ENCODE measurements around the gene HDAC9. TPM values are rescaled to one million over a fixed set of nuclear protein-coding genes. Genes with fewer than 3 reads are reported as not detected.

The HDAC9 gene
- polyA plus RNA-seq, 3 donors from 2014 or later = 10.1 to 28.7 (median 18.1) TPM

DNA sequence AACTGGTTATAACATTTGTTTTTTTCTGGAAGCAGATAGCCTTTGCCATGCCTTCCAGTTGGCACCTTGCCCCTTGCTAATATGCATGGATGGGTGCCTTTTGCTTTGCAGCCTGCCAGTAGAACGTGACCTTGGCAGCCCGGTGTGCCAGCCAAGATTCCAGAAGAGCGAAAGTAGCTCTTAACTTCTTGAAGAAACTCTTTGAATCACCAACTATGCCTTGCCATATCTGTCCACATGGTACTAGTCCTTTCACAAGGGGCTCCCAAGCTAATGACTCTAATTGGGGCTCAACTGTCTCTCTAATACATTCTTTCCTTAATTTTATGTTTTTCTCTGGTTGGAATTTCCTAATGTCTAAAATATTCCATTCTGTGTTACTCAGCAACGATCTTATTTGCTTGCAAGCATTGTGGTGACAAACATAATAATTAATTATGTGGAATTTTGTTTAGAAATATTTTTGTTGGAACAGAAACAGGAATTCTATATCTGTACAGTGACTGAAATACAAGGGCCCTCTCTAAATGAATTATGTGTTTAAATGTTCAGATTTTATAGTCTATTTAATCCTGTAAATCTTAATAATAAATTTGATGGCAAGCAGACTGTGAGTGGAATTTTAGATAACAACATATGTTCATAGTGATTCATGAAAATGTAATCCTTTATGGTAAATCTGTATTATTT, 45.8 kb downstream of the HDAC9 start:
- no peak for DNase-seq
- peaks cover 0 to 6% (median 2%) of the 10 kb centered on the region in 3 donors for H3K36me3 Mint-ChIP-seq
- H3K27me3 Mint-ChIP-seq (ENCODE audit: low read depth in 3 of 3) = peaks cover 0 to 1% (median 0%) of the 10 kb centered on the region in 3 donors
- H3K4me1 Mint-ChIP-seq = no peaks in the 10 kb centered on the region
- H3K9me3 Mint-ChIP-seq = peaks cover 0 to 7% (median 0%) of the 10 kb centered on the region in 6 donors
- no peak overlapping the region for H3K27ac Mint-ChIP-seq
- H3K4me3 Mint-ChIP-seq = no peak overlapping the region

DNA sequence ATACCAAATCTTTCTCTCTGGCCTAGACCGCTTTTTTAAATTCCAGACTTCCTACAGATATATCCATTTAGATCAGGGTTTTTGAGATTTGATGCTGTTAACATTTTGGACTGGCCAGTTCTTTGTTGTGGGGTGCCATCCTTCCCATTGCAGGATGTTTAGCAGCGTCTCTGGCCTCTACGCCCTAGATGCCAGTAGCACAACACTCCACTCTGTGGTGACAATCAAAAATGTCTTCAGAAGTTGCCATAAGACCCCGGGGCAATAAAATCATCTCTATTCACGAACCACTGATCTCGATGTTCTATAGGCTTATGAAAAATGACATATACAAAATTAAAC, 46.3 kb downstream of the HDAC9 start:
- no peak for DNase-seq
- Mint-ChIP-seq H3K27ac (no peak overlapping the region), H3K4me3 (no peak overlapping the region), H3K27me3 (ENCODE audit: low read depth in 3 of 3) (peaks cover 0 to 1% (median 0%) of the 10 kb centered on the region in 3 donors), H3K9me3 (peaks cover 0 to 7% (median 0%) of the 10 kb centered on the region in 6 donors), H3K4me1 (no peaks in the 10 kb centered on the region), H3K36me3 (peaks cover 0 to 6% (median 2%) of the 10 kb centered on the region in 3 donors)

DNA sequence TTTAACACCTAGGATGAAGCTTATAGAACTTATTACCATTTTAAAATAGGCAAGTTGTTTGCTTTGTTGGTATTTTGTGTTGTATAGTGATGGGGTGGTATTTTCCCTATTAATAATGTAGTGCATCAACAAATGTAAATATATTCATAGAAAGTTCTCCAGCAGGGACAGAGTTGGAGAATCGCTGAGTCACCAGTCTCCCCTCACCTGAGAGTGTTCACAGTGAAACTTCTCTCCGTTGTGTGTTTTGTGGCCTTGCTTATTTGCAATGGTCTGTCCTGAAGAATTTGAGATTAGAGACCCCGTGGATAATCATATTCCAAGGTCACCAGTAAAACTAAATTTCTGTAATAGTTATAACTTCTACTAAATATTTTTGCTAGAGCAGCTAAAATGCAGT, 51.0 kb downstream of the HDAC9 start:
- no peak overlapping the region for H3K27ac Mint-ChIP-seq

DNA sequence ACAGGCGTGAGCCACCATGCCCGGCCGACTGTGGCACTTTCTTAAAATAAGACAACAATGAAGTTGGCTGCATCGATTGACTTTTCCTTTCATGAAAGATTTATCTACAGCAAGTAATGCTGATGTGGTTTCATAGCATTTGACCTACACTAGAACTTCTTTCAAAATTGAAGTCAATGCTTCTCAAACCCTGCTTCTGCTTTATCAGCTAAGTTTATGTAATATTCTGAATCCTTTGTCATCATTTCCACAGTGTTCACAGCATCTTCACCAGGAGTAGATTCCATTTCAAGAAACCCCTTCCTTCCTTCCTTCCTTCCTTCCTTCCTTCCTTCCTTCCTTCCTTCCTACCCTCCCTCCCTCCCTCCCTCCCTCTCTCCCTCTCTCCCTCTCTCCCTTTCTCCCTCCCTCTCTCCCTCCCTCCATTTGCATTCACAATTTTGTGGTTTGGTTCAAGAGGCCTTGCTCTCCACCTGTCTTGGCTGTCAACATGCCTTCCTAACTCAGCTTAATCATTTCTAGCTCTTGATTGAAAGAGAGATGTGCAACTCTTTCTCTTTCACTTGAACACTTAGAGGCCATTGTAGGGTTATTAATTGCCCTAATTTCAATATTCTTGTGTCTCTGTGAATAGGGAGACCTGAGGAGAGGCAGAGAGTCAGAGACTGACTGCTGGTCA, 52.1 kb downstream of the HDAC9 start:
- Mint-ChIP-seq H3K4me1 (peaks cover 4 to 12% of the 10 kb centered on the region in 2 donors), H3K27me3 (ENCODE audit: low read depth in 3 of 3) (peaks cover 0 to 3% (median 0%) of the 10 kb centered on the region in 3 donors), H3K36me3 (peaks cover 0 to 10% (median 2%) of the 10 kb centered on the region in 3 donors), H3K27ac (no peak overlapping the region), H3K9me3 (peaks cover 0 to 4% (median 0%) of the 10 kb centered on the region in 6 donors), H3K4me3 (no peak overlapping the region)
- no peak for DNase-seq

More for the DNA sequence above, 51.0 kb downstream of the HDAC9 start:
- no peak for DNase-seq
- H3K4me1 Mint-ChIP-seq = peaks cover 3 to 7% of the 10 kb centered on the region in 2 donors
- peaks cover 0 to 3% (median 0%) of the 10 kb centered on the region in 3 donors for H3K27me3 Mint-ChIP-seq (ENCODE audit: low read depth in 3 of 3)
- H3K36me3 Mint-ChIP-seq = peaks cover 0 to 10% (median 2%) of the 10 kb centered on the region in 3 donors
- no peak overlapping the region for H3K4me3 Mint-ChIP-seq
- peaks cover 0 to 4% (median 0%) of the 10 kb centered on the region in 6 donors for H3K9me3 Mint-ChIP-seq

DNA sequence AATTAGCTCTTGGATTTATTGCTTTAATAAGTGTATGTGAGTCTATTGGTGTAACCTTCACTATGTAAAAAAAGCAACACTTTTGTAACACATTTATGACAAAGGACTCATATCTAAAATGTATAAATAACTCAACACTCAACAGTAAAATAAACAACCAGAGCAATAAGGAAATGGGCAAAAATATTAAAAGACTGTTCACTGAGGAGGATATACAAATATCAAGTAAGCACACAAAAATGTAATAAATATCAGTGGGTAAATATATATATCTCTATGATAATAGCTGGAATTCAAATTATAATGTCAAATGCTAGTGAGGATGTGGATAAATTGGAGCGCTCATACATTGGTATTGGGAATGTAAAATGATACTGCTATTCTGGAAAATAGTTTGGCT, 53.0 kb downstream of the HDAC9 start:
- H3K27me3 Mint-ChIP-seq (ENCODE audit: low read depth in 3 of 3) = peaks cover 0 to 3% (median 0%) of the 10 kb centered on the region in 3 donors
- H3K36me3 Mint-ChIP-seq = peaks cover 0 to 10% (median 2%) of the 10 kb centered on the region in 3 donors
- DNase-seq = no peak
- peaks cover 4 to 20% of the 10 kb centered on the region in 2 donors for H3K4me1 Mint-ChIP-seq
- H3K9me3 Mint-ChIP-seq = peaks cover 0 to 4% (median 0%) of the 10 kb centered on the region in 6 donors
- H3K4me3 Mint-ChIP-seq = no peak overlapping the region
- H3K27ac Mint-ChIP-seq = no peak overlapping the region

DNA sequence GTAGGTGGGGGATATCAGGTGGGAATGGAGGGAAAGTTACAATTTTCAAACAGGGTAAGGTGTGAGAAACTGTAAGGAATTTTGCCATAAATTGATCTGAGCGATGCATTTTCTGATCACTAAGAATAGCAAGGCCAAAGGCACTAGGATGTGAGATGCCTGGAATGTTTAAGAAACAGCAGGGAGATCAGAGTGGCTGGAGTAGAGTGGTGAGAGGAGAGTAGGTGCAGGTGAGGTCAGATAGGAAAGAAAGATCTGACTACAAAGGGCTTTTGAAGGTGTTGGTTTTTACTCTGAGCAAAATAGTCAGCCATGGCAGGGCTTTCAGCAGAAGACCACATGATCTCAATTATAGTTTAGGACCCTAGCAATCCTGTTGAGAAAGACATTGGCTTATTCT, 55.0 kb downstream of the HDAC9 start:
- Mint-ChIP-seq H3K9me3 (no peaks in the 10 kb centered on the region), H3K4me1 (peaks cover 4 to 20% of the 10 kb centered on the region in 2 donors), H3K4me3 (no peak overlapping the region), H3K27ac (no peak overlapping the region), H3K36me3 (peaks cover 0 to 7% (median 0%) of the 10 kb centered on the region in 3 donors), H3K27me3 (ENCODE audit: low read depth in 3 of 3) (peaks cover 0 to 3% (median 0%) of the 10 kb centered on the region in 3 donors)
- no peak for DNase-seq

DNA sequence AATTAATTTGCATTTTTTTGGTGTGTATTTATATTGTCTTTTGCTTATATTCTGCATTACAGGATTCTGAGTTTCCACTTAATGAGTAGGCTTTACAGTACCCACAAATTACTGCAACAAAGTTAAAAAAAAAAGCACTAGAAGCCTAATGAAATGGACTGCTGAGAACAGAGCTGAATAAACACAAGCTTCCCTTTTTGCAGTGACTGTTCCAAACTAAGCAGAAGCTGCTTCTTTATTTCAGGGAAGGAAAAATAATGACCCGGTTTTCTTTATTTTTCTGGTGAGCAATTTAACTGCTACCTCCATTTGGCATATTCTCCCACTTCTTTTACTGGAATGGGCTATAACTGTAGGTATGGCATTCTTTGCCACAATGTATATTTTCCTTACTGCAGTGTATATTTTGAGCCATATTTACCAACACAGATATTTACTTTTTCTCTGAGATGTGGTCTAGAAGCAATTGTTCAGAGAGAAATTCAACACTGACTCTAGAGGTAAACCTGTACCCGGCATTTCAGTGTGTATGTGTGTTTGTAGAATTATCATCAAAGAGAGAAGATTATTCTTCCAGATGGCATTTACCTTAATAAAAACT, 56.9 kb downstream of the HDAC9 start:
- H3K27me3 Mint-ChIP-seq (ENCODE audit: low read depth in 3 of 3) = peaks cover 0 to 3% (median 0%) of the 10 kb centered on the region in 3 donors
- H3K4me1 Mint-ChIP-seq = peaks cover 4 to 20% of the 10 kb centered on the region in 2 donors
- H3K4me3 Mint-ChIP-seq = no peak overlapping the region
- H3K9me3 Mint-ChIP-seq = no peaks in the 10 kb centered on the region
- no peak for DNase-seq
- no peak overlapping the region for H3K27ac Mint-ChIP-seq
- H3K36me3 Mint-ChIP-seq = peaks cover 0 to 7% (median 0%) of the 10 kb centered on the region in 3 donors

DNA sequence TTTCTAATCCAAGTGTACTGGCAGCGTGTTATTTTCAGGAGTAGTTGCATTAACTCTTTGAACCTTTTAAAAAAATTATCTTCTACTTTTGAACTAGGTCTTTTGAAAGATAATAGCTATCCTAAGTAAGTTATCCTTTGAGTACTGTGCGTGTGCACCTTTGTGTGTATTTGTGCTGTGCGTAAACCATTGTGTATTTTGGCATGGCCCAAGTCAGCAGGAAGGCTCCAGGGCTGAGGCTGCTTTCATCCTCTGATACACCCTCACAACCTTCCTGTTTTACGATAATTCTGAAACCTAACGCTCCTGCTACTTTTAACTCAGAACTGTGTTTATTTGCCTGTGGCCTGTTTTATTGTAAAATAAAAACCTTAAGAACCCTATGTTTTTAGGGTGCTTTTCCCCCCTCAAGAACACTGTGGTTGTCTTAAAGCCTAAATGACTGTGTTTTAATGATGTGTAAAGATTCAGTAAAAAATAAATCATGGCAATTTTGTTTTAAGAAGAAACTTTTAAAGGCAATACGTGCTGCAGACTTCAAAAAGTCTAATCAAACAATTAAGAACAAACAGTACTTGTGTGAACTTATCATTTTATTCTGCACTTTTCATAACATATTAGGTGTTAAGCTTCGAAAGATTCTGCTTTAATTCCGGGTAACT, 57.5 kb downstream of the HDAC9 start:
- Mint-ChIP-seq H3K9me3 (no peaks in the 10 kb centered on the region), H3K27ac (no peak overlapping the region), H3K27me3 (ENCODE audit: low read depth in 3 of 3) (peaks cover 0 to 3% (median 0%) of the 10 kb centered on the region in 3 donors), H3K4me3 (no peak overlapping the region), H3K4me1 (peaks cover 4 to 20% of the 10 kb centered on the region in 2 donors), H3K36me3 (peaks cover 0 to 7% (median 0%) of the 10 kb centered on the region in 3 donors)
- no peak for DNase-seq

DNA sequence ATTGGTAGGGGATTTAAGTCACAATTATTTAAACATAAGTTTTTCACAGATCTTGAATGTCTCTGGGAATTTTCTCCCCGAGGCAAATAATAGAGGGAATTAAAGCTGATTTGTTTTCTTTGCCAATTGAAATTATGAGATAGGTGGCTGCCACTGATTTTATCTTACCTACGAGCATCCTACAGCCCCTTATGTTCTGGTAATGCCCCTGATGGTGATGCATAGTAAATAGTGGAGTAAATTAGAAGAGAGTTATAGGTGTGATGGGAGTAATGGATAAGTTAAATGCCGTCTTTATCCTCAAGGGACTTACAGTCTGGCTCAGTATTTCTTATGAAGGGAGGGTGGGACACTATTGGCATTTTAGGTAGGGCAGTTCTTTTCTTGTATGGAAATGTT, 58.1 kb downstream of the HDAC9 start:
- Mint-ChIP-seq H3K36me3 (peaks cover 0 to 3% (median 0%) of the 10 kb centered on the region in 3 donors), H3K4me3 (no peak overlapping the region), H3K27me3 (ENCODE audit: low read depth in 3 of 3) (peaks cover 0 to 3% (median 0%) of the 10 kb centered on the region in 3 donors), H3K4me1 (peaks cover 4 to 20% of the 10 kb centered on the region in 2 donors), H3K9me3 (no peaks in the 10 kb centered on the region), H3K27ac (no peak overlapping the region)
- DNase-seq = no peak

DNA sequence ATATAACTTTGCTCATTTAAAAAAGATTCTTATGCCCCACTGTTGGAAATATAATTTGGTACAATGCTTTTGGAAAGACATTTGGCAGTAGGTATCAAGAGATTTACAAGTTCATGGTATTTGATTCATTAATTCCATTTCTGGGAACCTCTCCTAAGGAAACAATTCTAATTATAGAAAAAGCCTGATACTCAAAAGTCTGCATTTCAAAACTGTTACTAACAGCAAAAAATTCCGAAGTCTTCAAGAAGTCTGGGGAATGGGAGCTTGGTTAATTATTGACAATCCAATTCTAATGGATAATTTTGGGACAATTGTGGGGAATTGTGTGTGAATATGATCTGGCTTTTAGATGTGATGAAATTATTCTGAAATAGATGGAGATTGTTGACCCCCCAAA, 59.6 kb downstream of the HDAC9 start:
- no peak for DNase-seq
- Mint-ChIP-seq H3K9me3 (no peaks in the 10 kb centered on the region), H3K27me3 (ENCODE audit: low read depth in 3 of 3) (peaks cover 0 to 3% (median 0%) of the 10 kb centered on the region in 3 donors), H3K4me1 (peaks cover 4 to 20% of the 10 kb centered on the region in 2 donors), H3K36me3 (peaks cover 0 to 3% (median 0%) of the 10 kb centered on the region in 3 donors), H3K27ac (no peak overlapping the region), H3K4me3 (no peak overlapping the region)

DNA sequence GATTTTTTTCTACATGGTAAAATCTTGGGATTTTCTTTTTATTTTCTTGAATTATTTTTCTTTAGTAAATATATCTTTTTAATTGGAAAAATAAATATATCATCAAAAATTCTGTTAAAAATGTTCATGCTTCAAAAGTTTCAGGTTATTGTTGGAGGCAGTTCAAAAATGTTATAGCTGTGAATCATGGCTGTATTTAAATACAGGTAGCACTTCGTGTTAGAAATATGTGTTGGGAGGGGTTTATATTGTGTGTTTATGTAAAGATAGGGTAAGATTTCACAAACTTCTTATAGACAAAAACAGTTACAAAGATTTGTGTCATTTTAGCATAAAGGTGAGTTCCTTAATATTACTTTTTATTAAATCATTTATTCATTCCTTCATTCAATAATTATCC, 60.4 kb downstream of the HDAC9 start:
- H3K9me3 Mint-ChIP-seq = no peaks in the 10 kb centered on the region
- H3K4me3 Mint-ChIP-seq = no peak overlapping the region
- H3K4me1 Mint-ChIP-seq = peaks cover 4 to 18% of the 10 kb centered on the region in 2 donors
- H3K27ac Mint-ChIP-seq = no peak overlapping the region
- DNase-seq = no peak
- H3K36me3 Mint-ChIP-seq = peaks cover 0 to 3% (median 0%) of the 10 kb centered on the region in 3 donors
- no peaks in the 10 kb centered on the region for H3K27me3 Mint-ChIP-seq (ENCODE audit: low read depth in 3 of 3)

DNA sequence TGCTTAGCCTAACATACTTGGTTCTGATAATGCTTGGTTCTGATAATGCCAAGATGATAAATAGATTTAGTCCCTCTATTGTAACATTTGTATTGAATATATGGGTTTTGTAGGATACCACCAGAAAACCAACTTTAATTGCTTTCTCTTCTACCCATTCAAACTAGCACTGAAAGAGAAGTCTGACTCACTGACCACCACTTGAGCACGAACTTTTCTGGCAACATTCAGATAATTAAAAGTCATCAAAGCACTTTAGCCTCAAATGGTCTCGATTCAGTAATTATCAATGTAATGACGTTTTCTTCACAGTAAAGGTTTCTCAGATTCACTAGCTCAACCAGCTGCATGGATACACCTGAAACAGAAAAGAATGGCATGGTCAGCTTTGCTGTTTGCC, 63.0 kb downstream of the HDAC9 start:
- Mint-ChIP-seq H3K27me3 (ENCODE audit: low read depth in 3 of 3) (no peaks in the 10 kb centered on the region), H3K27ac (no peak overlapping the region), H3K4me3 (no peak overlapping the region), H3K4me1 (no peaks in the 10 kb centered on the region), H3K36me3 (peaks cover 0 to 3% (median 0%) of the 10 kb centered on the region in 3 donors), H3K9me3 (no peaks in the 10 kb centered on the region)
- DNase-seq = no peak

DNA sequence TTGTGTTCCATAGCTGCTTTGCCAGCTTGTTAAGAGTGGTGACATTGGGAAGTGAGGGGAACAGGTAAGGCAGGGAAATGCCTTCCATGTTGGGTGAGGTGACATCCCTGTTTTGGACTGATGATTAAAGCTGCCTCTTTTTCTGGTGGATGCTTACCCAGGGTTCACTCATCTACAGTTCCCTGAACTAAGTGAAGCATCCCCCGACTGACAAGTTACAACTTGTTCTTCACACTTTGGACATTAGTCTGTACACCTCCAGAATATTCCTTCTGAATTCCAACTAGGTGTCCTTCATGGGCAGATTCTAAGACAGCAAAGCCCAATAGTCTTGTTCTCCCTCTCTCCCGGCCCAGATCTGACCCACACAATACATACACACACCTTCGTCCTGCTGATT, 63.4 kb downstream of the HDAC9 start:
- H3K9me3 Mint-ChIP-seq = no peaks in the 10 kb centered on the region
- no peak overlapping the region for H3K27ac Mint-ChIP-seq
- no peak for DNase-seq
- no peak overlapping the region for H3K4me3 Mint-ChIP-seq
- H3K36me3 Mint-ChIP-seq = peaks cover 0 to 2% (median 0%) of the 10 kb centered on the region in 3 donors
- H3K27me3 Mint-ChIP-seq (ENCODE audit: low read depth in 3 of 3) = no peaks in the 10 kb centered on the region
- no peaks in the 10 kb centered on the region for H3K4me1 Mint-ChIP-seq

Measured in immature natural killer cell (primary cell).